HG03469 (cell line): Measurements from ENCODE around the gene MRPL34.
A peak's percentile ranks its signal among the peaks of the same experiment; 100 is the strongest.
"Not testable (repeated sequence)": the region's sequence is repeated elsewhere in the genome, so short reads cannot be mapped to it uniquely, and the experiment has no call there.

Source experiments
- ATAC-seq: cut with Tn5 transposase; IDR thresholded peaks from one replicate; pipeline ENCODE4 v1.9.1; 2021; ENCODE audit warnings: mild to moderate bottlenecking, moderate library complexity, moderate number of reproducible peaks; ENCODE audit not compliant: unreplicated experiment

Gene MRPL34

DNA sequence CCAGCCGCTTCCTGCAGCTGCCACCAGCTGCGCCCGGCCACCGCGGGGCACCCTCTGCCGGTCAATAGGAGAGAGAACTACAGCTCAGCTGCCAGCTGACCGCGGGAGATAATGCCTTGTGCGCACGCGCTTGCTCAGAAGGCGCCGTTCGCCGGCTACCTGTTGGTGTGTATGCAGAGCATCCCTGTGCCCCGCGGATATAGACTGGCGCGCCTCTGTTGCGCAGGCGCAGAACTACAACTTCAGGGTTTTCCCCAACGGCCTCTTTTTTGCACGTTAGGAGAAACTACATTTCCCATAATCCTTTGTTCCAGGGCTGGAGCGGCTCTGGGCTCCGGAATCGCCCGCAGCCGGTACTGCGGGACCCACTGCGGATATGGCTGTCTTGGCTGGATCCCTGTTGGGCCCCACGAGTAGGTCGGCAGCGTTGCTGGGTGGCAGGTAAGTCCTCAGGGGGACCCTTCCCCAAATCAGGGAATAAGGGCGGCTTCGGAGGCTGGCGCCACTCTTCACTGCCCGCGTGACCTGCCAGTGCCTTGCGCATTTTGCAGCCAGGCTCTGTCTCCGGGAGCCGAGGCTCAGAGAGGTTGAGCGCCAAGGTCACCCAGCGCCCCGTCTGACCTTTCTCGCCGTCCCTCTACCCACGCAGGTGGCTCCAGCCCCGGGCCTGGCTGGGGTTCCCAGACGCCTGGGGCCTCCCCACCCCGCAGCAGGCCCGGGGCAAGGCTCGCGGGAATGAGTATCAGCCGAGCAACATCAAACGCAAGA lies at the start of gene MRPL34:
Gene MRPL34 (plus strand): TSS at position 356 of the 768 bp plus-strand sequence. CDS start 21 bp downstream, at position 377.
- ATAC-seq, result peak; percentile 69

DNA sequence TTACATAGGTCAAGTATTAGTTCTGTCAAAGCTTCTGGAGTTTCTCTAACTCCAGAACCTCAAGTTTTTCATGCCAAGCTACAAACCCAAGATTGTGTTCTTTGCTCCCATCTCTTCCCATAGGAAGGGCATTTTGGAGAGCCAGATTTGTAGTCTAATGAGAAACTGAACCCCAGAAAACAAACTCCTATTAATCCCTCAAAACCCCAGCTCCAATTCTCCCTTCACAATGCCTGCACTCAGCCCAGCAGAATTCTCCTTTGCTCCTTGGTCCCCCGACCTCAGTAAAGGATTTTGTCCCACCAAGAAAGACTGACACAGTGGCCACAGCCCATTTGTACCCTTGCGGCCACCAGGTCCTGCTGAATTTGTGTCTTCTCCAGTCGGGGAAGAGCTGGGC lies 49.5 kb upstream of the MRPL34 start:
- no peak for ATAC-seq

DNA sequence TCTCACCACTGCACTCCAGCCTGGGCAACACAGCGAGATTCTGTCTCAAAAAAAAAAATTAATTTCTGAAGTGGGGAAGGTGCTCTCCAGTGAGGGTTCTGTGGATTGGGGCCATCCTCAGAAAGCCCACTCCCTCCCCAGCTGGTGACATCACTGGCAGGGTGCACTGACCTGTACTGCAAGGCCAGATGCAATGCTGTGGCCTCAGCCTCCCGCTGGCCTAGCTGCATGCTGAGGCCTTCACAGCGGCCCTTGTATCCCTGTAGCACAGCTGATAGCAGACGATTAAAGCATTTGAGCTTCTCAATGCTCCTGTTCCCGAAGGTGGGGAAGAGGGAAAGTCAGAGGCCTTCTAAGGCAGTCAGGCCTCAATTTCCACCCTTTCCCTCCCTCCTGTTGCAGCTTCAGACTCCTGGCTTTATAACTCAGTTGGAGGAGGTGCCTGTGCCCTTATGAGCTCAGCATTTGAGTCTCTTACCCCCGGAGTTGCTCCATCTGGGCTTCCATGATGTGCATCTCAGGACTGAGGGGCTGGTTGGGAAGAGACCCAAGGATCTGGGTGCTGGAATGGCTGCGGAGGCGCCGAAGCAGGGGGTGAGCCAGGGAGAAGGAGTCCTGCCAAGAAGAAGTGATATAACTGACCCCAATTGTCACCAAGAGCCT lies 46.4 kb upstream of the MRPL34 start:
- no peak for ATAC-seq

DNA sequence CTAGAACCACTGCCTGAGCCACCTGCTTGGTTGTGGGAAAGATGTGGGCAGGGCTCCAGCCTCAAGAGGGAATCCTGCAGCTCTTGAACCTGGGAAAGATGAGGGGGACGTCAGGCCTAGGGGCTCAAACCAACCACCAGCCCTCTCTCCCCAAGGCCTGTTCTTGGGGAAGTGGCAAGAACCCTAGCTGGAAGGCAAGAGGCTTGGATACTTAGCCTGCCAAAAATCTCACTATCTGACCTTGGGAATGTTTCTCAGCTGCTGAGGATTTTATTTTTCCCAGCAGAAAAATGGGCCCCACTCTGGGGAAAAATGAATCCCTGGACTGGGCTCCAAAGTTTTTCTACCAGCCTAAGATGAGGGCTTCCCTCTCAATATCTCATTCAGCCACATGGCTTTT lies 45.7 kb upstream of the MRPL34 start:
- no peak for ATAC-seq

DNA sequence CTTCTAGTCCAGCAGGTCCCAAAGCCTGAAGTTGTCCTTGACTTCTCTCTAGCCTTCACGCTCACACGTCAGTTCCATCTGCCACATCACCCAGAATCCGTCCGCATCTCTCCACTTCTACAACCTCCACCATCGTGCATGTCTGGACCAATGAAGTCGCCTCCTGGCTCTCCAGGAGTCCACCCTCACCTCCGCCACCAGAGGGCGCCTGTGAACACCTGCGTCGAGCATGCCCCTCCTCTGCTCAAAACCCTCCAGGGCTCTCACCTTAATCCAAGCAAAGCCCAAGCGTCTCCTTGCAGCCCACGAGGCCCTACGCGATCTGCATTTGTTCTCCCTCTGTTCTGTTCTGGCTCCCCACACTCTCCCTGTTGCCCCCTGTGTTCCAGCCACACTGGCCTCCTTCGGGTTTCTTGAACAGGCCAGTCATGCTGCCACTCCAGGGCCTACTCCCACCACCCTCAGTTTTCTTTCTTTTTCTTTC lies 44.8 kb upstream of the MRPL34 start:
- peak; percentile 65 for ATAC-seq

DNA sequence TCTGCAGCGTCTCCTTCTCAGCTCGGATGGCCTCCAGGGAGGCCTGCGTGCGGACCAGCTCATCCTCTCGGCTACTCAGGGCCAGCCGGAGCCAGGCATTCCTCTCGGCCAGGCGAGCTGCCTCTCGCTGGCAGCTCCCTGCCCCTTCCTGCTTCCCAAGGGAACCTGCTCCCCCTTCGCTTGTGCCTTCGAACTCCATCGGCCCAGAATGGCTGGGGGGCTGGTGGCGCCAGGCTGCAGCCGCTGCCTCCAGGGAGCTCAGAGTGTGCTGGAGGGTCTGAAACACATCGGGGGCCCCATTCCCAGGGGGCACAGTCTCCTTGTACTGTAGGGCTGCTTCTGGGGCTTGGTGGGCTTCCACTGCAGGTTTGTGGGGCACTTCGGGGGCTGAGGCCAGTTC lies 43.1 kb upstream of the MRPL34 start:
- ATAC-seq, result no peak

DNA sequence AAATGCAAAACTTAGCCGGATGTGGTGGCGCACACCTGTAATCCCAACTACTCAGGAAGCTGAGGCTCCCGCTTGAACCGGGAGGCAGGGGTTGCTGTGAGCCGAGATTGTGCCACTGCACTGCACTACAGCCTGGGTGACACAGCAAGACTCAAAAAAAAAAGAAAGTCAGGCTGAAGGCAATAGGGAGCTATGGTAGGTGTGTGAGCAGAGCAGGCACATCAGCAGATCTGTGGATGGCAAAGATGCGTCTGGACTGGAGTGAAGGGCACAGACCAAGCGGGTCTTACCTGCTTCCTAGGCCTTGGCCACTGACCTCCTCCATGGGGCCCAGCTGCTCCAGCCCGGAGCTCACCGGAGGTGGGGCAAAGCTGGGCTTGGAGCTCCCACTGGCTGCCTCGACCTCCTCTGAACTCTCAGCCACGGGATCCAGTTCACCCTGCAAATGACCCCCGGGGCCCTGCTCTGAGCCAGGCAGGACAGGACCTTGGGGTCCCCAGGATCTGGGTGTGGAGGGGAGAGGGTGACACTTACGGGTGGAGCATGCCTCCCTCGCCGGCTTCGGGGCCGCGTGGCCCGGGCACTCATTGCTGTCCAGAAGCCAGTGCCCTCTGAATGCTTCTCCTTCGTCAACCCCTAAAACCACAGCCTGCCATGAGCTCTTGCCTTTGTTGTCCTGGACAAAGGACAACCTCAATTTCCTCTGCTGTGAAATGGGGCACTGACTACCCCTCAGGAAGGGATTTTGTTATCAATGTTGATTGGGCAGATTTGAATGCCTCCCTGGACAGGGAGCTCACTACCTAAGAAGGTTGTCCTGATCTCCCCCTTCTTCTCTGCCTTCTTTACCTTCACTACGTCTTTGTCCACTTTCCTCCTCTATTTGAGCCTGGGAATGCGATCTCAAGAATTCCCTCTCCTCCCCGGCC lies 41.7 kb upstream of the MRPL34 start:
- ATAC-seq, result no peak

DNA sequence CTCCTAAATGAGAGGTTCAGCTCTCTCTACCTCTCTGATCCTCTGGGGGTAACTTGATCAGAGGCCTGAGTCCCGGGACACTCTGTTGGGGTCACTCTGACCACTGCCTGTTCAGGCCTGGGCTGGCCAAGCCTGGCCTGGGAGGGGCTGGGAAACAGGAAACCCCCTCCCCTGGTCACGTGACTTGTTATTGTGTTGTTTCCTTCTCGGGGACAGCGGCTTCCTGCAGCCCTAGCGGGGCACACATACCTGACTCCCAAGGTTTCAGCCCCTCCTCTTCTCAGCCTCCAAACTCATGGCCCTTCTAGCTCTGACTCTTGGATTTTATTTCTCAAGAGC lies 41.1 kb upstream of the MRPL34 start, which contains the start of gene USHBP1:
Gene USHBP1 (minus strand): TSS at position 105 of the 339 bp plus-strand sequence. CDS start 446 bp downstream, outside the sequence.
- no peak for ATAC-seq

DNA sequence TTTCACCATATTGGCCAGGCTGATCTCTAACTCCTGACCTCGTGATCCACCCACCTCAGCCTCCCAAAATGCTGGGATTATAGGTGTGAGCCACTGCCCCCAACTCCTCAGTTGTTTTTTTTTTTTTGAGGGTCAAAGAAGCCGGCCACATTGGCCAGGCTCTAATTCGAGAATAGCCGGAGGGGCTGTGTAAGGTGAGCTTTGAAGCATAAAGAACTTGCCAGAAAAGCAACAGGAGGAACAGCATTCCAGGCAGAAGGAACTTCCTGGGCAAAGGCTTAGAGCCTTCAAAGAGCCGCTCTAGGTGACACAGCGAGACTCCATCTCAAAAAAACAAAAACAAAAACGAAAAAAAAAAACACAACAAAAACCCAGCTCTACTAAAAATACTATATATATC lies 39.6 kb upstream of the MRPL34 start:
- ATAC-seq, result no peak

DNA sequence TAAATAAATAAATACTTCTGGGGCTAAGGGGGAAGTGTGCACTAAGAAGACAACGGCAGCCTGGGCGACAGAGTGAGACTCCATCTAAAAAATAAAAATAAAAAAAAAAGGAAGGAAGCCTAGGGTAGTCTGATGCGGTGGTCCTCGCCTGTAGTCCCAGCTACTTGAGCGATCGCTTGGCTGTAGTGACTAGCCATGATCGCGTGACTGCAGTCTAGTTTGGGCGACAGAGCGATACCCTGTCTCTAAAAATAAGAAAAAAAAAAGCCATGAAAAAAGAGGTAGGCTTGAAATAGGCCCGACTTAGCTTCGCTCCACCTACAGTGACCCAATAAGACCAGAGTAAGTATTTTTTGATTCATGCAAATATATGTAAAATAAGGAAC lies 39.1 kb upstream of the MRPL34 start:
- ATAC-seq, result peak; percentile 17

DNA sequence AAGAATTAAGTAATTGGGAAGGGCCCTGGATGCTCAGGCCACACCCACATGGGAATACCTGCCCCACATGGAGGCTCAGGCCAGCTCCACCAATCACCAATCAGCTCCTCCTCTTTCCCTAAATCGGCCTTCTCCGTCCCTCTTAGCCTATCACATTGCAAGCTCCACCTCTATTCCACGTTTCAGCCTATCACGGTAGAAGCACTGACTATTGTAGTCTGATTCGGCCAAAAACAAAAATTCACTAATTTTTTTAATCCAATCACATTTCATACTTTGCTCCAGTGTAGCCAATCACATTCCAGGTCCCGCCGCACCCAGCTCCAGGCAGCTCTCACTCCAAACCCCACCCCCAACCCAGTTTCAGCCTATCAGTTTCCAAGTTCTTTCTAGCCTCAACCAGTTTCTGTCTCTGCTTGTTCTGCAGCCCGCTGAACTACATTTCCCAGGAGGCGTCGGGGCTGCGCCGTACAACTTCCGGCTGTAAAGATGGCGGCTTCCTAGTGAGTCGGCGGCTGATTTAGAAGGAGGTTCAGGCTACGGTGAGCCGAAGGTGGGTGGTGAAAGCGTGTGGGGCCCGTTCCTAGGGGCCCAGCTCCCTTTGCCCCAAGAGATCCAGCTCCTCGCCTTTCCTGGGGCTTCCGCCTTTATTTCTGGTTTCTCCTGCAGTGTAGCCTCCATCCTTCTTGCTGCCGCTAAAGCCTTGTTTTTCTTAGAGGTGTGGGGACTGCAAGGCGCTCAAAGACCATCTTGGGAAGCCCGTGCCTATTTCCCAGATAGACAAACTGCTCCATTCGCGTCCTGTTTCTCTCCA lies 38.5 kb upstream of the MRPL34 start, which contains the start of gene BABAM1:
Gene BABAM1 (plus strand): TSS at position 469 of the 814 bp plus-strand sequence. CDS start 1,364 bp downstream, outside the sequence.
- ATAC-seq, result peak; percentile 82

DNA sequence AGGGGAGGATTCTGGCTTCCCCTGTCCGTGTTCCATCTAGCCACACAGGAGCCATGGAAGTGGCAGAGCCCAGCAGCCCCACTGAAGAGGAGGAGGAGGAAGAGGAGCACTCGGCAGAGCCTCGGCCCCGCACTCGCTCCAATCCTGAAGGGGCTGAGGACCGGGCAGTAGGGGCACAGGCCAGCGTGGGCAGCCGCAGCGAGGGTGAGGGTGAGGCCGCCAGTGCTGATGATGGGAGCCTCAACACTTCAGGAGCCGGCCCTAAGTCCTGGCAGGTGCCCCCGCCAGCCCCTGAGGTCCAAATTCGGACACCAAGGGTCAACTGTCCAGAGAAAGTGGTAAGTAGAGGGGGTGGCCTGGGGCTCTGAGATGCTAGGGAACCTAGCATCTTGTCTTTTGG lies 36.9 kb upstream of the MRPL34 start:
- ATAC-seq, result no peak

DNA sequence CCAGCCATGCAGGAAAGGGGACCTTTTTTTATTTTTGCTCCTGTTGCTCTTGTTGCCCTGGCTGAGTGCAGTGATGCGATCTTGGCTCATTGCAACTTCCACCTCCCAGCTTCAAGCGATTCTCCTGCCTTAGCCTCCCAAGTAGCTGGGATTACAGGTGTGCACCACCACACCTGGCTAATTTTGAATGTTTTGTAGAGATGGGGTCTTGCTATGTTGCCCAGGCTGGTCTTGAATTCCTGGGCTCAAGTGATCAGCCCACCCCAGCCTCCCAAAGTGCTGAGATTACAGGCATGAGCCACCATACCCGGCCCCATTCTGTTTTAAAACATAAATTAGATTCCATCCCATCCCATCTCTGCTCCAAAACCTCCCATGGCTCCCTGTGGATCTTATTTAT lies 30.8 kb upstream of the MRPL34 start:
- ATAC-seq, result not testable (repeated sequence)

DNA sequence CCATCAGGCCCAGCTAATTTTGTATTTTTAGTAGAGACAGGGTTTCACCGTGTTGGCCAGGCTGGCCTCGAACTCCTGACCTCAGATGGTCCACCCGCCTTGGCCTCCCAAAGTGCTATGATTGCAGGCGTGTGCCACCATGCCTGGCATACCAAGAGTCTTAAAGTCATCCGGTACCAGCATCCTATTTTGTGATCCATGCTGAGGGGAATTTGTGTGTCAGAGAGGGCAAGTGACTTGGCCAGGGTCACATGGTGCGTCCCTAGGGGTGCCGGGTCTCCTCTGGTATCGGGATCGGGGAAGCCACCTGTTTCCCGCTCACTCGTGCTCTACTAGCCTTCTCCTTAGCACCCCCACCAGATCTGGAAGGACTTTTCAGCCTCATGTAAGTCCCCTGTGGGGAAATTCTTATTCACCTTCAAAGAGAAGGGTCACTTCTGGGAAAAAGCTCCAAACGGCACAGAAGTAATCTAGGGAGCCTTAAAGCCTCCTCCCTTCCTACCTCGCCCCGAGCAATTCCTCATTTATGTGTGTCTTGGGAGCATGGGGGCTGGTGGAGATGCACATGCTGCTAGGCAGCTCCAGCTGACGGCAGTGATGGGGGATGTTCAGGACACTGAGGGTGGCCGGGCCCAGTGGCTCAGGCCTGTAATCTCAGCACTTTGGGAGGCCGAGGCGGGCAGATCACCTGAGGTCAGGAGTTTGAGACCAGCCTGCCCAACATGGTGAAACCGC lies 30.1 kb upstream of the MRPL34 start:
- ATAC-seq, result no peak

DNA sequence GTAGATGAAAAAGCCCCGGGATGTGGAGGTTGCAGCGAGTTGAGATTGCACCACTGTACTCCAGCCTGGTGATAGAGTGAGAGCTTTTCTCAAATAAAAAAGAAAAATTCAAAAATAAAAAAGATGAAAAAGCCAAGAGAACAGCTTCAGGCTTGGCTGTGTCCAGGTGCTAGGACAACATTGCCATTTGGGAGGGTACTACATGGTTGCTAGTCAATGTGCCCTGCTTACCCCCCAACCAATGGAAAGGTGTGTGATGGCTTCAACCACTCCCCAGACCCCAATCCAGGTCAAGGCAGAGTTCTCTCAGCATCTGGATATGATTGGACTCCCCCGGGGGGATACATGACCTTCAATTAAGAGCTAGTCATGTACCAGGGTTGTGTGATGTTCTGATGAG lies 26.2 kb upstream of the MRPL34 start:
- ATAC-seq, result no peak

DNA sequence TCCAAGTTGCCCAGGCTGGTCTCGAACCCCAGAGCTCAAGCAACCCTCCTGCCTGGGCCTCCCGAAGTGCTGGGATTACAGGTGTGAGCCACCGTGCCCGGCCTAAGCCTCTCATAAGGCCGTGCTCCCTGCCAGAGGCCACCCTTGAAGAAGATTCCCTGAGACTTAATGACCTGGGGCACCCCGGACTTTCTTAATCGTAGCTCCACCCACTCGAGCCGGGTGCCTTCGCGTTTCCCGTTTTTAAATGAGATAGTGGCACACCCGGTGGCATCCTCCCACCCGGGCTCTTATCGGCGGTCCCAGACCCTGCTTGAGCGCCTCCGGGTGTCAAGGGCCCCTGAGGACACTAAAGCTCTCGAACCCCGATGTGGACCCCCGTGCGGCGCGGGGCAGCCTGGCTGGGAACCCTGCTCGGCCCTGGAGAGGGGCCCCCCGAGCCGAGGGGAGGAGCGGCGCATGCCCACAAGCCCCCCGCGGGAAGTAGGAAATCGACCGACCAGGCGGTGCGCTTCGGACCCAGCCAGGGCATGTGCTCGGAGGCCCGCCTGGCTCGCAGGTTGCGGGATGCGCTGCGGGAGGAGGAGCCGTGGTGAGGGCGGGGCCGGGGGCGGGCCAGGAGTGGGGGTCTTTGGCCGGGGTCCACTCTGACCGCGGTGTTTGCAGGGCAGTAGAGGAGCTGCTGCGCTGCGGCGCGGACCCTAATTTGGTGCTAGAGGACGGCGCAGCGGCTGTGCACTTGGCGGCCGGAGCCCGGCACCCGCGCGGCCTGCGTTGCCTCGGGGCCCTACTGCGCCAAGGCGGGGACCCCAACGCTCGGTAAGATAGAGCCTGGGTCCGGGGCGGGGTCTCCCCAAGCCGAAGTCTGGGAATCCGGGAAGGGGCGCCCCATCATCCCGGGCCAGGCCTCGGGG lies 24.0 kb upstream of the MRPL34 start, which contains the start of gene ANKLE1:
Gene ANKLE1 (plus strand): TSS at position 511 of the 914 bp plus-strand sequence. CDS start 20 bp downstream, at position 531.
- no peak for ATAC-seq

DNA sequence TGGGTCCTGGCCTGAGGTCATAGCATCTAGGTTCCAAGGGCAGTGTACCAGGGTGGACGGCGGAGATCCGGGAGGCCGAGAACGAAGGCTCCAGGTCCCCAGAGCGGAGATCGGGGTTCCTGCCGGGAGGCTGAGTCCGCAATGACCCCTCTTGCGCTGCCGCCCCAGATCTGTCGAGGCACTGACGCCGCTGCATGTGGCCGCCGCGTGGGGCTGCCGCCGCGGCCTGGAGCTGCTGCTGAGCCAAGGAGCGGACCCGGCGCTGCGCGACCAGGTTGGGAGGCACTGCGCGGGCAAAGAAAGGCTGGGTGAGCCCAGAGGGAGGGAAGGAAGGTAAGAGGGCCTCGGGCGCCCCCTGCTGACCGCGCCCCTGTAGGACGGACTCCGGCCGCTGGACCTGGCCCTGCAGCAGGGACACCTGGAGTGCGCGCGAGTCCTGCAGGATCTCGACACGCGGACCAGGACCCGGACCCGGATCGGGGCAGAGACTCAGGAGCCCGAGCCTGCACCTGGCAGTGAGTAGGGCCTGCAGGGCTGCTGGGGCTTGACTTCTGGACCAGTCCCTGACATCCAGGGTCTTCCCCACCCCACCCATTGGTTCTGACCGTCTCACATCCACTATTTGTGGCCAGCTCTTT lies 23.1 kb upstream of the MRPL34 start:
- peak; percentile 43 for ATAC-seq

DNA sequence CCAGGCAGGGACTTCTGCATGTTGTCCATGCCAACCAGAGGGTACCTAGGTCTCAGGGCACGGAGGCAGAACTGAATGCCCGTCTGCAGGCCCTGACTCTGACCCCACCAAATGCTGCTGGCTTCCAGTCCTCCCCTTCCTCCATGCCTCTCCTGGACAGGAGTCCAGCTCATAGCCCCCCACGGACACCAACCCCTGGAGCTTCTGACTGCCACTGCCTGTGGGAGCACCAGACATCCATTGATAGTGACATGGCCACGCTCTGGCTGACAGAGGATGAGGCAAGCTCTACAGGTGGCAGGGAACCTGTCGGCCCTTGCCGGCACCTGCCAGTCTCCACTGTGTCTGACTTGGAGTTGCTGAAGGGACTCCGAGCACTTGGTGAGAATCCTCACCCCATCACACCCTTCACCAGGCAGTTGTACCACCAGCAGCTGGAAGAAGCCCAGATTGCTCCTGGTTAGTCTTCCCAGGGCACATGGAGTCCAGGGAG lies 22.1 kb upstream of the MRPL34 start:
- ATAC-seq, result no peak
